GM21390 (cell line): ENCODE results near the gene SPATA17.

Experiments used
- ATAC-seq: cut with Tn5 transposase; IDR thresholded peaks from one replicate; pipeline ENCODE4 v1.9.1; 2021; ENCODE audit not compliant: unreplicated experiment

Gene SPATA17

GRCh38 chr1:217839161-217839560 is 208.0 kb downstream of the SPATA17 start:
- ATAC-seq, result no peak

GRCh38 chr1:217846733-217847132 is 215.6 kb downstream of the SPATA17 start:
- no peak for ATAC-seq

- ATAC-seq, result no peak
Measured at GRCh38 chr1:217847643-217848042, 216.5 kb downstream of the SPATA17 start.

- ATAC-seq, result no peak
Measured at GRCh38 chr1:217856342-217857034, 225.3 kb downstream of the SPATA17 start.

- no peak for ATAC-seq
Measured at GRCh38 chr1:217857061-217857460, 225.9 kb downstream of the SPATA17 start.

- ATAC-seq, result no peak
Measured at GRCh38 chr1:217861658-217862057, 230.5 kb downstream of the SPATA17 start.

GRCh38 chr1:217867446-217867995 is 236.4 kb downstream of the SPATA17 start:
- no peak for ATAC-seq

- ATAC-seq, result no peak
Measured at GRCh38 chr1:217871955-217872354, 240.8 kb downstream of the SPATA17 start.

GRCh38 chr1:217875229-217875628 is 244.1 kb downstream of the SPATA17 start:
- ATAC-seq, result no peak

- ATAC-seq, result no peak
Measured at GRCh38 chr1:217876401-217876800, 245.3 kb downstream of the SPATA17 start.

- no peak for ATAC-seq
Measured at GRCh38 chr1:217876896-217877295, 245.8 kb downstream of the SPATA17 start.

- no peak for ATAC-seq
Measured at GRCh38 chr1:217881131-217881543, 250.0 kb downstream of the SPATA17 start.

GRCh38 chr1:217881607-217882332 is 250.6 kb downstream of the SPATA17 start:
- ATAC-seq, result no peak

GRCh38 chr1:217885181-217885580 is 254.0 kb downstream of the SPATA17 start:
- no peak for ATAC-seq

GRCh38 chr1:217888328-217888727 is 257.2 kb downstream of the SPATA17 start:
- no peak for ATAC-seq

- no peak for ATAC-seq
Measured at GRCh38 chr1:217889401-217889800, 258.3 kb downstream of the SPATA17 start.

GRCh38 chr1:217891966-217892365 is 260.8 kb downstream of the SPATA17 start:
- ATAC-seq, result no peak

- ATAC-seq, result no peak
Measured at GRCh38 chr1:217892750-217893149, 261.6 kb downstream of the SPATA17 start.

- ATAC-seq, result no peak
Measured at GRCh38 chr1:217895841-217896240, 264.7 kb downstream of the SPATA17 start.

GRCh38 chr1:217896490-217896889 is 265.3 kb downstream of the SPATA17 start:
- no peak for ATAC-seq

- no peak for ATAC-seq
Measured at GRCh38 chr1:217897100-217897499, 266.0 kb downstream of the SPATA17 start.

GRCh38 chr1:217899614-217900013 is 268.5 kb downstream of the SPATA17 start:
- no peak for ATAC-seq
